GM18498 (cell line): ENCODE results near the gene CCL18.
"Not testable (repeated sequence)": the region's sequence is repeated elsewhere in the genome, so short reads cannot be mapped to it uniquely, and the experiment has no call there.

ENCODE experiments used
- ATAC-seq: cut with Tn5 transposase; IDR thresholded peaks from one replicate; pipeline ENCODE4 v1.9.1; 2021; ENCODE audit warnings: mild to moderate bottlenecking, moderate library complexity; ENCODE audit not compliant: unreplicated experiment

The CCL18 gene

GRCh38 chr17:36070427-36070826 is 6.4 kb downstream of the CCL18 start:
- no peak for ATAC-seq

- no peak for ATAC-seq
These were observed 7.7 kb downstream of the CCL18 start for GRCh38 chr17:36071751-36072150.

- no peak for ATAC-seq
These were observed 8.5 kb downstream of the CCL18 start for GRCh38 chr17:36072431-36073121.

GRCh38 chr17:36074365-36074764 is 10.3 kb downstream of the CCL18 start:
- no peak for ATAC-seq

GRCh38 chr17:36081681-36082471 is 17.8 kb downstream of the CCL18 start:
- ATAC-seq, result peak; percentile 31

- peak; percentile 64 for ATAC-seq
These were observed 18.5 kb downstream of the CCL18 start for GRCh38 chr17:36082482-36083120.

GRCh38 chr17:36083691-36084090 is 19.6 kb downstream of the CCL18 start:
- not testable (repeated sequence) for ATAC-seq

- ATAC-seq, result no peak
These were observed 21.7 kb downstream of the CCL18 start for GRCh38 chr17:36085765-36086164.

- no peak for ATAC-seq
These were observed 22.7 kb downstream of the CCL18 start for GRCh38 chr17:36086791-36087190.

GRCh38 chr17:36087471-36087870 is 23.4 kb downstream of the CCL18 start:
- not testable (repeated sequence) for ATAC-seq

- ATAC-seq, result not testable (repeated sequence)
These were observed 24.0 kb downstream of the CCL18 start for GRCh38 chr17:36087897-36088572.

GRCh38 chr17:36088670-36089338 is 24.7 kb downstream of the CCL18 start:
- ATAC-seq, result no peak

- no peak for ATAC-seq
These were observed 25.3 kb downstream of the CCL18 start for GRCh38 chr17:36089339-36089865.

GRCh38 chr17:36089888-36090836 is 26.1 kb downstream of the CCL18 start, which contains the start of gene CCL3:
TSS of gene CCL3 (minus strand) at chr17:36090143. CDS start at chr17:36090058, 85 bp downstream.
- ATAC-seq, result peak; percentile 67

- no peak for ATAC-seq
These were observed 28.2 kb downstream of the CCL18 start for GRCh38 chr17:36092230-36092629.

- ATAC-seq, result not testable (repeated sequence)
These were observed 28.6 kb downstream of the CCL18 start for GRCh38 chr17:36092715-36093114.

- ATAC-seq, result no peak
These were observed 30.2 kb downstream of the CCL18 start for GRCh38 chr17:36094232-36094631.

- ATAC-seq, result no peak
These were observed 30.7 kb downstream of the CCL18 start for GRCh38 chr17:36094746-36095145.

GRCh38 chr17:36095992-36096391 is 31.9 kb downstream of the CCL18 start:
- ATAC-seq, result no peak
